RCC 7860 (cell line): ENCODE results near the gene CRB2.

Source experiments
- DNase-seq: peaks from one replicate; pipeline ENCODE4 v3.0.0-alpha.2; 2015; ENCODE audit warnings: low spot score
- FAIRE-seq: peaks from 2 replicates; lab custom pipeline; 2012; peaks lifted over from hg19 to GRCh38; lab: Jason Lieb, UNC

CRB2 gene

GRCh38 chr9:123377211-123377971 lies 21.4 kb downstream of the CRB2 start:
- no peak for FAIRE-seq
- DNase-seq: peak; percentile 13

GRCh38 chr9:123378025-123378424 lies 22.0 kb downstream of the CRB2 start:
- no peak for DNase-seq
- FAIRE-seq: no peak

GRCh38 chr9:123378956-123379660 lies 23.1 kb downstream of the CRB2 start:
- FAIRE-seq (no peak), DNase-seq (no peak)

DNA sequence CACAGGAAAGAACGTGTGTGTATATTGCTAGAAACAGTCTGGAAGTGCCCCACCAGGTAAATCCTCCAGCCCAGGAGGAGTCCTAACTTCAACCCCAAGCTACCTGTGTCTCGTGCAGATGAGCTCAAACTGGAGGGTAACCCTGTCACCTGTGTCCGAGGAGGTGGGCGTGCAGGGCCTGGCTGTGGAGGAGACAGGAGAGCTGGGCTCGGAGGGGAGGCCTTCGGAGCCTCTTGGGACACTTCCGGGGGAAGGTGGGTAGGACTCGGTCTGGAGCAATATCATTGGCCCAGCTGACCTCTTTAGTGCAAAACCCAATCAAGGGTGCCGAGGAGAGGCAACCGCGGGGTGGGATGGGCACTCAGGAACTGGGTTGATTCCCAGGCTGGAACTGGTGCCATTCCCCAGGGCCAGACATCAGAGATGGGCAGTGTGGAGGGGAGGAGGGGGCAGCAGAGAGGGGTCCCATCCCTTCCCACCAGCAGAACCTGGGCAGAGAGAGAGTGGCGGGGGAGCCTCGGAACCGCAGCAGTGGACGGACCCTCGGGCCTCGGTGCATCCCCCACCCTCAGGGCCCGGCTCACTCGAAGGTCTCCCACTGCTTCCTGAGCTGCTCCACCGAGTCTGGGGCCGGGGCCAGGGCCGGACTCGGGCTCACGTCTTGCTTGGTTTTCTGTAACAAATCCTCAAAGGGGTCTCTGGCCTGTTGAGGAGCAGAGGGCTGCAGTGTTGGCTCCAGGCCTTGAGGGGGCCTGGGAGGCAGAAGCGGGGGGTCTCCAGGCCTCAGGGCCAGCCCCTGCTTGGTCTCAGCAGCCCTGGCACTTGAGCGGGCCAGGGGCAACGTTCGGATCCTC lies 25.1 kb downstream of the CRB2 start:
- no peak for FAIRE-seq
- DNase-seq: no peak

DNA sequence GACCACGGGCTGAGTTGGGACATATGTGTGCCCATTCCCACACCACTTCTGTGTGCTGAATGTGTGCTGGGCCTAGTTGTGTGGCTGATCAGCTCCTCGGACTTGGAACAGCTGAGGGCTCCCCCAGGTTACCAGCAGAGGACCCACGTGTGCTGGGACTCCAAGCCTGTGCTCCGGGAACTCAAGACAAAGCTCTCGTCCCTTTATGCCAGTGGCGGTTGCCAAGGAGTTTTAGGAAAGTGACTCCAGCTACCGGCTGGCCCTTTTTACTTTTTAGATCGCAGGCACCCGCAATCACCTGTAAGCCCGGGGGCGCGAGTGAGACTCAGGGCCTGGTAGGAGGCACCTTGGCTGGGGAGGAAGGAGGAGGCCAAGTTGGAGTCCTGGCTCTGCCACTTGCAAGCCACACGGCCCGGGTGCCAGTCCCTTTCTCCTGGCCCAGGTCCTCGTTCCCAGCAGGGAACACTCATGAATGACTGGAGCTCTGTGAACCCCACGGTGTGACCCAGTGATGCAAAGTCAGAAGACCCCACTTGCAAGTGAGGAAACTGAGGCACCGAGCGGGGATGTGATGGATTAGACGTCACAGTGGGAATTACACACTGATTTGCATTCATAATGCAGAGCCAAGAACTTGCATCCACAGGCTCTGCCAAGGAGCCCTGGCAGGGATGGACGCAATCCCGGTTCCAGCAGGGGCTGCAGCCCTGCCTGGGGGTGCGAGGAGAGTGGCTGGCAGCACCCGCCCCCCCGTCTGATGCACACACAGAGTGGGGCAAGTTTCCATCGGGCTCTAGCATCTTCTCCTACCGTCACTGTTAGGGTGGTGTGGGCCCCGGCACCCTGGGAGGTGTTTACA lies 26.9 kb downstream of the CRB2 start:
- DNase-seq (no peak), FAIRE-seq (no peak)

DNA sequence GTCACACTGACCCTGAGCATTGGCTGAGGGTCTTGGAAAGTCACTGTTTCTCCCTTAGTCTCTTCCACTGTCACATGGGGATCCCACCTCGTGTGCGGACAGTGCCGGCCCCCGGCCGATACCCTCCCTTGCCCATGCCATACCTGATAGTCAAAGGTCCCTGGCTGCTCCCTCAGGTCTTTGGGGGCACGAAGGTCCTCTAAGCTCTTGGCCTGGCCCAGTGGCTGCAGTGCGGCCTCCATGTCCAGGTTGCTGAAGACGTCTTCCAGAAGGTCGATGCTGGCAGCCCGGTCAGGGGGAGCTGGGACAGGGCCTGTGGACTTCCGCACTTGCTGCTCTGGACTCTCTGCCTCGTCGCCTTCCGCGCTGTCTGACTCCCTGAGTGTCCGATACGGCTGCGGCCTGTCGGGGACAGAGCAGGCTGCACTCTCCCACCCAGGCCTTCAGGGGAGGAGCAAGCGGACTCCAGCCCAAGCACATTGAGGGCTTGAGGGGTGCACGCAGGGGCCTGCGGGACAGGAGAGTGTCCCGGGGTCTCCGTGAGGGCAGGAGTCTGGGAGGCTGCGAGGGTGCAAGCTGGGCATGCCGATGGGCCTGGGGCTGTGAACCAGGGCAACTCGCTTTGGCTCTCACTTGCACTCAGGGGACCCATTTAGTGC lies 27.6 kb downstream of the CRB2 start:
- FAIRE-seq (no peak), DNase-seq (no peak)

- DNase-seq: no peak
- FAIRE-seq: no peak
Measured at GRCh38 chr9:123387686-123388085, 31.7 kb downstream of the CRB2 start.

DNA sequence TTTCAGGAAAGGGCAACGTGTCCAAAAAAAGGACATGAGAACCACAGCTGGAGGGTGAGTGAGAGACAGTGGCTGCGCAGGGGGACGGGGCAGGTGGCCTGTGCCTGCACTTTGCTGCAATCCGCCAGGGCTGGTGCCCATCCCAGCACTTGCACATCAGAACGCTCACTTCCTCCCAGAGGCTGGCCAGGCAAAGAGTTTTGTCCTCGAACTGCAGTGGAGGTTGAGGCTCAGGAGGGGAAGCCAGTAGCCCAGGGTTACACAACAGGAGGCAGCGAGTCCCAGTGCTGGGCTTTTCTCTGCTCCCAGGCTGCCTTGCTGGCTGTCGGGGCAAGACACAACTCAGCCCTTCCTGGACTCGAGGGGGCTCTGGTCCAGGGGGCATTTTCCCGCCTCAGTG lies 33.1 kb downstream of the CRB2 start:
- no peak for FAIRE-seq
- DNase-seq: no peak

GRCh38 chr9:123389698-123390097 lies 33.7 kb downstream of the CRB2 start:
- DNase-seq: no peak
- no peak for FAIRE-seq

DNA sequence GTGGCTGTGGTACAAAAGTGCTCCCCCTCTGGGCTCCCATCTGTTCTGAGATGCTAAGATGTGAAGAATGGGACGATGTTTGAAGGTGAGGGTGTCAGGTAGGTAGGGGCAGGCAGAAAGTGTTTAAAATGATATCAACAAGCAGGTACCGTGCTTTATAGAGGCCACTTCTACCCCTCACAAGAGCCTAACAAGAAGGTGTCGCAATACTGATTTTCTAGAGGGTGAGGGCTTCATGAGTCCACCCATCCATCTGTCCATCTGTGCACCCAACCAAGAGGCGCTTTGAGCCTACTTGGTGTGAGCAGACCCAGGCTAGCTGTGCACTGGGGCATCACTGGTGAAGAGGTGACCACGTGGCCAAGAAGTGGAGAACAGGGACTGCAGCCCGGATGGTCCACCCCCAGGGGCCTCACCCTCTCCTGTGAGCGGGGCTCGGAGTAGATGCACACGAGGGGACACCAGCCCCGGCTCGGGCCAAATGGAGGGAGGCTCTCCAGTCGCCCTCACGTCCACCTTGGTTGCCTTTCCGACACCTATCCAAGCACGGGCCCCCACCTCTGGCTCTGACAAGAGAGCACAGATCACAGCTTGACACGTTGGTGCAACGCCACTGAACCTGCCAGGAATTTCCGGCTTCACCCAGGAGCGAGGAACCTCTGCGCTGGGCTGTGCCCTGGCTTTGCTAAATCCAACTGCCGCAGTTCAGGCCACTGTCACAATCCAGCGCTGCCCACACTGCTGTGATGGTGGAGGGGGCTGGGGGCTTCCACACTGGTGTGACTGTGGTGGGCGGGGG lies 34.5 kb downstream of the CRB2 start:
- FAIRE-seq: no peak
- no peak for DNase-seq

DNA sequence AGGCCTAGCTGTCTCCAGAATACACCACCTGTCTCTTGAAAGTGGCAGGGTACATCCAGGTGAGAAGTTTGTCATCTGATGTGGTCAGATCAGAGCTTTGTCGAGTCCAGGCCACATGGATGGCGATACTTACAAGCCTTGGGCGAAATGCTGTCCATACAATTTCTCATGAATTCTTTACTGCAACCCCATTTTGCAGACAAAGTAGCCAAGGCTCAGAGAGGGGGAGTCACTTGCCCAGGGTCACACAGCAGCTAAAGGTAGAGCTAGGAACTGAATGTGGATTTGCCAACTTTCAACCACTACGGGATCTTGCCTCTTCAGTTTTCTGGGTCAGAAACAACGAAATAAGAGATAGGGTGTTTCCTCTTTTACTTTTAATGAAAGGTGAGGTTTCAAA lies 35.2 kb downstream of the CRB2 start:
- FAIRE-seq (no peak), DNase-seq (no peak)

DNA sequence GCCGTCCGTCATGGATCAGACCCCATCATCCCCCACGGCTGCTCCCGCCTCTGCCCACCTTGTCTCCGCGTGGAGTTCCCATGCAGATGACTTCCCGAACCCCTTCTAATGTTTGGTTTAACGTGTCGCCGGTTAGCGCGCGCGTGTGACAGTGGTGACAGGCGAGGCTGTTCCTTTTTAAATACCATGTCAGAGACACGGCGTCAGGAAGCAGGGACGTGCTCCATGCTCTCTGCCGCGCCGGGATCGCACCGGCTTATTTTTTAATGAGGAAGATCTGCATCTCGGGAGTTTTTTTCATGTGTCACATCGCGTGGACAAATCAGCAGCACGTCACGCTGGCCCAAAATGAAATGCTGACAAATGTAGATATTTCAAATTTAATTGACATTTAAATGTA lies 35.9 kb downstream of the CRB2 start:
- DNase-seq: no peak
- no peak for FAIRE-seq

DNA sequence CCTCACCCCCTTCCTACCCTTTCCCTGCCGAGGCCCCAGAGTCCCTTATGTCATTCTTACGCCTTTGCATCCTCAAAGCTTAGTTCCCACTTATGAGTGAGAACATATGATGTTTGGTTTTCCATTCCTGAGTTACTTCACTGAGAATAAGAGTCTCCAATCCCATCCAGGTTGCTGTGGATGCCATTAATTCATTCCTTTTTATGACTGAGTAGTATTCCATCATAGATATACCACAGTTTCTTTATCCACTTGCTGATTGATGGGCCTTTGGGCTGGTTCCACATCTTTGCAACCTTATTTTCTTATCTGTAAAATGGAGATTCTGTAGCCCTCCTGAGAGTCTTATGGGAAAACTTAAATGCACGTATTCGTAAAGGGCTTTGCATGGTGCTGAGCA lies 36.8 kb downstream of the CRB2 start:
- no peak for DNase-seq

DNA sequence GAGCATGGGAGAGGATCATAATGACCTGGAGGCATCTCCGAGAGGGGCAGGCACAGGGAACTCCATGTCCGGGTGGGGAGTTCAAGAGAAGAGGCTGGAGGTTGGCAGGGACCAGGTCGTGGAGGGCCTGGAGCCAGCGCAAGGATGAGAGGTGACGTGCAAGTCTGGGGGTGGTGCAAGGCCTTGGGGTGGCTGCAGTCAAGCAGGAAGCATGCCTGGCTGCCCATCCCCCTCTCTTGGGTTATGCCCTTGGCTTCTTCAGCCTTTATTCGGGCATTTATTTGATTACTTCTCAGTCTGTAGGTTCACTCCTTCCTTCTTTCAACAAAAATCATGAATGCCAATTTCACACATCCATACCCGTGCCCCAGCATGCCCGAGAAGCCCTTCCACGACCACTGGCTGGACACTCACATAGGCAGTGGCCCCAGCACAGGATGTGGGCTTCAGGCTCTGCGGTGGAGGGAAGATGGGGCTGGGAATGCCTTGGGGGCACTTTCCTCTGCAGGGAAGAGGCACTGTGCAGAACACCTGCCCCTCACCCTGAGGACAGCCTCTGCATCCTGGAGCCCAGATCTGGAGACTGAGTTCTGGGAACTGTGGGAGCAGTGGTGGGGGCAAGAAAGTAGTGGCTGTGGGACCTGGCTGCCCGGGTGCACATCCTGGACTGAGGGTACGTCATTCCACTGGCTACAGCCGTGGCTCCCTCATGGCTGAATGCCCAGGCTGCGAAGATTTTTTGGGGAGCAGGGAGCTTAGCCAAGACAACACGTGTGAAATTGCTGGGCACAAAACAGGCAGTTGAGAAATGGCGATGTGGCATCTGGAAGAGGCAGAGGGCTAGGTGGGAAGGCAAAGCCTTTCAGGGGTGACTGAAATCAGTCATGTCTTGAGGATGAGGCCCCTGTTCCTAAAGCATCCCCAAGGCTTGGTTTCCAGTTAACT lies 38.6 kb downstream of the CRB2 start:
- no peak for FAIRE-seq

More for the DNA sequence above, 36.8 kb downstream of the CRB2 start:
- FAIRE-seq: no peak

GRCh38 chr9:123395276-123395688 lies 39.3 kb downstream of the CRB2 start:
- DNase-seq (no peak), FAIRE-seq (no peak)

More for the DNA sequence above, 38.6 kb downstream of the CRB2 start:
- DNase-seq: no peak

GRCh38 chr9:123395689-123396511 lies 39.9 kb downstream of the CRB2 start:
- DNase-seq (no peak), FAIRE-seq (no peak)

DNA sequence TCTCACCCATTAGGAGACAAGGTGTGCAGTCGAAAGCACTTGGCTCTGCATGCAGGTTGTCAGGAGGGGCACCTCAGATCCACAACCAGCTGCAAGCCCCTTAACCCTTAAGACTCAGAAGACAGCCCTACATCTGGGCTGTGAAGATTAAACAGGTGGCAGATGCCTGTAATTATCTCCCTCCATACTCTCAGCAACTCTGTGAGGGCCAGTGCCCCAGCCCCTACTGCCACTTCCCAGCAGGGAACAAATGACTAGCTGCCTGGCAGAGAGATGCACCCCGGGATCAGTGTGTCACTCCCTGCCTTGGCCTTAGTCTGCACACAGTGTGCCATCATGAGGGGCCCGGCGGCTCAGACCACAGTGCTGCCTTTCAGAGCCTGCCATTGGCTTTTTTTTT lies 42.0 kb downstream of the CRB2 start:
- DNase-seq: no peak
- no peak for FAIRE-seq
